MG63 (cell line): ENCODE measurements around the gene ZNF277. TPM values are rescaled to one million over a fixed set of nuclear protein-coding genes. Genes with fewer than 3 reads are reported as not detected.

ENCODE experiments used
- DNase-seq: peaks from one replicate; pipeline ENCODE4 v3.0.0-alpha.2; 2020
- H3K27me3 ChIP-seq: fragments of 250-450 bp; sonication (Bioruptor Pico); 2 replicates; pipeline ENCODE4 v1.5.1; 2020; ENCODE audit warnings: mild to moderate bottlenecking, moderate library complexity
- H3K36me3 ChIP-seq: fragments of 250-450 bp; sonication (Bioruptor Pico); 2 replicates; pipeline ENCODE4 v1.5.1; 2020; ENCODE audit warnings: mild to moderate bottlenecking, moderate library complexity
- H3K4me3 ChIP-seq: fragments of 250-450 bp; sonication (Bioruptor Pico); 2 replicates; pipeline ENCODE4 v1.5.1; 2020; ENCODE audit warnings: mild to moderate bottlenecking, moderate library complexity
- H3K9me3 ChIP-seq: fragments of 250-450 bp; sonication (Bioruptor Pico); 2 replicates; pipeline ENCODE4 v1.5.1; 2020; ENCODE audit warnings: mild to moderate bottlenecking, moderate library complexity
- total RNA-seq: library from RNA; depleted of rRNA; stranded (reverse); fragments of >200 nt; shearing (Covaris generic); gene quantifications from 2 replicates; pipeline ENCODE4 v1.2.3, GENCODE V29; 2014; ENCODE audit warnings: low replicate concordance

Gene ZNF277
- total RNA-seq, 1 experiment from 2014 or later, result 5.8 TPM

- DNase-seq, result no peak
- no peaks in the 10 kb centered on the region for H3K36me3 ChIP-seq
- no peaks in the 10 kb centered on the region for H3K9me3 ChIP-seq
- no peak overlapping the region for H3K4me3 ChIP-seq
- no peaks in the 10 kb centered on the region for H3K27me3 ChIP-seq
These were observed 130.6 kb downstream of the ZNF277 start for GRCh38 chr7:112336936-112337576.

DNA sequence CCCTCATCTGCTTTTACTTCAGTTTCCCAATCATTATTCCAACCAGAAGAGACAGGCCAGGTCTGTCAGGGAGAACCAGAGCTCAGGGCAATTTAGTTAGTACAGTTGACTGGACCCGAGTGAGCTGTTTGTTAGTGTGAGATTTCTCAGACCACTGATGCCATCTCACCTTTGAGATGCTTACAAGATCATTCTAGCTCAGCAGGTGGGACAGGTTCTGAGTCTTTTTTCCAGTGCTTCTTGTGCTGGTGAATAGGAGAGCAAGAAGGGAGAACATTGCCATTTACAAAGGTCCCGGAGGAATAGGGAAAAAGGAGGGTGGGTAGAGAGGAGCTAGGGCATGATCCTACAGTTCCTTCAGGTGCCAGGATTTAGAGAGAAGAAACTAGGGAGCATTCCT lies 131.4 kb downstream of the ZNF277 start:
- Histone ChIP-seq H3K27me3 (no peaks in the 10 kb centered on the region), H3K4me3 (no peak overlapping the region), H3K9me3 (no peaks in the 10 kb centered on the region), H3K36me3 (no peaks in the 10 kb centered on the region)
- no peak for DNase-seq

GRCh38 chr7:112338786-112339185 lies 132.3 kb downstream of the ZNF277 start:
- H3K36me3 ChIP-seq, result no peaks in the 10 kb centered on the region
- H3K4me3 ChIP-seq, result no peak overlapping the region
- H3K27me3 ChIP-seq, result no peaks in the 10 kb centered on the region
- no peaks in the 10 kb centered on the region for H3K9me3 ChIP-seq
- no peak for DNase-seq

- H3K4me3 ChIP-seq, result no peak overlapping the region
- no peaks in the 10 kb centered on the region for H3K27me3 ChIP-seq
- DNase-seq, result no peak
- no peaks in the 10 kb centered on the region for H3K36me3 ChIP-seq
- no peaks in the 10 kb centered on the region for H3K9me3 ChIP-seq
These were observed 135.0 kb downstream of the ZNF277 start for GRCh38 chr7:112341464-112341863.

DNA sequence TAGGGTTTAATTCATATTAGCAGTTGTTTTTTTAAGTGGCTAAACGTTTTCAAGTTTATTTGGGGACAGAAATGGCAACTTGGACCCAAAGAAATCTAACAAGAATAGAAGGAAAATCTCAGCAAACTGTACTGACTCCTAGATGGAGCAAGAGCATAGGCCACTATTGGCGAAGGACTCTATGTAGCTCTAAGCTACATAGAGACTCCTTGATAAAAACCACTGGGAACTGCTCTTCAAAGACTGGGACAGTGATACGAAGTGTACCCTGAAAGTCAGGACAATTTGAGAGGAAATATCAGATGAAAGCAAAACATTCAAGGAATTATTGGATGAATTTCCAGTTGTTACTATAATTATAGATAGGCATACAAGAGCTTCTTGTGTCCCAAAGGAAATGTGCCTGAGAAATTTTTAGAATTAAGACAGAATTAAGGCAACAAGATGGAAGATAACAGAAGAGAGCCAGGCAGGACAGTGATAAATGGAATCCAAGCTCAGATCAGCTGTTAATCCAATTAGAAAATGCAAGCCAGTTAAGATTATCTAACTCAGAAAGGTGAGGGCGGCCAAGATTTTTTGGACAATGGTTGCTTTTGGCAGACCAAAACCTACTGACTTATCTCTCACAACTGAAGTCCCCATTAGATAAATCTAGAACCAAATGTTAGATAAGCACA lies 140.0 kb downstream of the ZNF277 start:
- no peak overlapping the region for H3K4me3 ChIP-seq
- no peaks in the 10 kb centered on the region for H3K36me3 ChIP-seq
- H3K27me3 ChIP-seq, result no peaks in the 10 kb centered on the region
- H3K9me3 ChIP-seq, result no peaks in the 10 kb centered on the region
- DNase-seq, result no peak

DNA sequence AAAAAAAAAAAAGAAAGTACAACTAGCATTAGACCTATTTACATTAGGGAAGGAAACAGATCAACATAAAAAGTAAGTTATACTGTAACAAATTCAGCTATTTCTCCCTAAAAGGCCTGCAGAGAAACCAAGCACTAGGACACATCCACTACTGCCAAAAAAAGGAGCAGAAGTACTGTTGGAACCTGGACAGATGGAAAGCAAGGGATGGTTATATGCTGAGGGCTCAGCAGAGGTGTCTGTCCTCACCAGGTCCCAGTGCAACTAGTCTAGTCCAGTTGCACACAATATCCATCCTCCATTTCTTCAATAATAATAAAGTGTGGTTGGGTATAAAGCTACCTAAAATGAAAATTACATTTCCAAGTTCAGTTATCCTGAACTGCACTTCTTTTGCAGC lies 140.6 kb downstream of the ZNF277 start:
- Histone ChIP-seq H3K4me3 (no peak overlapping the region), H3K9me3 (no peaks in the 10 kb centered on the region), H3K27me3 (no peaks in the 10 kb centered on the region), H3K36me3 (no peaks in the 10 kb centered on the region)
- DNase-seq, result no peak

GRCh38 chr7:112350585-112350984 lies 144.1 kb downstream of the ZNF277 start:
- Histone ChIP-seq H3K9me3 (no peaks in the 10 kb centered on the region), H3K36me3 (no peaks in the 10 kb centered on the region), H3K4me3 (no peak overlapping the region), H3K27me3 (no peaks in the 10 kb centered on the region)
- no peak for DNase-seq

GRCh38 chr7:112356596-112356995 lies 150.1 kb downstream of the ZNF277 start:
- Histone ChIP-seq H3K27me3 (no peaks in the 10 kb centered on the region), H3K36me3 (no peaks in the 10 kb centered on the region), H3K4me3 (no peak overlapping the region), H3K9me3 (no peaks in the 10 kb centered on the region)
- DNase-seq, result no peak

GRCh38 chr7:112357136-112357535 lies 150.6 kb downstream of the ZNF277 start:
- Histone ChIP-seq H3K4me3 (no peak overlapping the region), H3K36me3 (no peaks in the 10 kb centered on the region), H3K27me3 (no peaks in the 10 kb centered on the region), H3K9me3 (no peaks in the 10 kb centered on the region)
- no peak for DNase-seq

- H3K36me3 ChIP-seq, result no peaks in the 10 kb centered on the region
- H3K27me3 ChIP-seq, result no peaks in the 10 kb centered on the region
- no peak for DNase-seq
- H3K9me3 ChIP-seq, result no peaks in the 10 kb centered on the region
- no peak overlapping the region for H3K4me3 ChIP-seq
These were observed 152.0 kb downstream of the ZNF277 start for GRCh38 chr7:112358513-112358912.

- H3K36me3 ChIP-seq, result no peaks in the 10 kb centered on the region
- H3K27me3 ChIP-seq, result no peaks in the 10 kb centered on the region
- no peaks in the 10 kb centered on the region for H3K9me3 ChIP-seq
- no peak for DNase-seq
- no peak overlapping the region for H3K4me3 ChIP-seq
These were observed 152.6 kb downstream of the ZNF277 start for GRCh38 chr7:112359086-112359485.

GRCh38 chr7:112360681-112361080 lies 154.2 kb downstream of the ZNF277 start:
- Histone ChIP-seq H3K36me3 (no peaks in the 10 kb centered on the region), H3K4me3 (no peak overlapping the region), H3K27me3 (no peaks in the 10 kb centered on the region), H3K9me3 (no peaks in the 10 kb centered on the region)
- no peak for DNase-seq

DNA sequence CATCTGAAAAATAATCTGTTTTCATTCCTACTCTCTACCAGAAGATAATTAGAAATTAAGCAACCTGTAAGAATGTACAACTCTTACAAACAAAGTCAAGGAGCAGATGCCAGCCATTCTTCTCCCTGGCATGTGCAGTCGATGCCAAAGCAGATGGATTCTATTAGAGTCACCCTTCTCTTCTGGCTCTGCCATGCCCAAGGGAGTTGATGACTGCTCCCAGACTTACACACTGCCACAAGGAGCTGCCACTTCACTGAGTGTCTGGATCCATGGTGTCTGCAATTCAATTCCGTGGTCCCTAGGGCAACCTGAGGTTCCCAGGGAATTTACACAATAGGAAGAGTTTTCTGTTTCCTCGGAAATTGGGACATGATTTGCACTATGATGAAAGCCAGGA lies 154.7 kb downstream of the ZNF277 start:
- H3K27me3 ChIP-seq, result no peaks in the 10 kb centered on the region
- DNase-seq, result no peak
- no peaks in the 10 kb centered on the region for H3K36me3 ChIP-seq
- H3K9me3 ChIP-seq, result no peaks in the 10 kb centered on the region
- no peak overlapping the region for H3K4me3 ChIP-seq

DNA sequence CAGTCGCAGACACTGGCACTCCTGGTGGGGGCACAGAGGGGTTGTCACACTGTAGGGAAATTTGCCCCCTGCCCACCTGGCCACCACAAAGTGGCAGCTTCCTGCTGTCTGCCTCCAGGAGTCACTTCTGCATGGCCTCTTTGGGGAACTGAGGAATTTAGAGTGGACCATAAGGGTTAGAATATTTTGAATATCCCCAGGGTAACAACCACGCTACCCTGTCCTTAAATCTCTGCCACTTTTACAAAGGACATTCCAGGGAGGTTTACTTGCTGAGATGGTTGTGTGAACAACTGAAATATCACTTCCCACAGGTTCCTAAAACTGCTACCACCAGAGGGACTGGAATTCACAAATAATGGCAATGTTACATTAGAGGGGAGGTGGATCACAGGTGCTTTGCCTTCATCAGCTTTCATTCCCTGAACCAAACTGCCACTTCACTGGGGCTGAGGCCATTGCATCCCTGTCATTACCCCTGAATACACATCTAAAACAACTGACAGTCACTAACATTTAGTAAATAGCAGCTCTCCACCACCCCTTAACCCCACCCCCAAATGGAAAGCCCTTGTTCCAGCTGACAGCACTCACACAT lies 155.7 kb downstream of the ZNF277 start:
- Histone ChIP-seq H3K36me3 (no peaks in the 10 kb centered on the region), H3K27me3 (no peaks in the 10 kb centered on the region), H3K4me3 (no peak overlapping the region), H3K9me3 (no peaks in the 10 kb centered on the region)
- no peak for DNase-seq

- Histone ChIP-seq H3K27me3 (no peaks in the 10 kb centered on the region), H3K4me3 (no peak overlapping the region)
- DNase-seq, result no peak
These were observed 156.2 kb downstream of the ZNF277 start for GRCh38 chr7:112362731-112363131.

DNA sequence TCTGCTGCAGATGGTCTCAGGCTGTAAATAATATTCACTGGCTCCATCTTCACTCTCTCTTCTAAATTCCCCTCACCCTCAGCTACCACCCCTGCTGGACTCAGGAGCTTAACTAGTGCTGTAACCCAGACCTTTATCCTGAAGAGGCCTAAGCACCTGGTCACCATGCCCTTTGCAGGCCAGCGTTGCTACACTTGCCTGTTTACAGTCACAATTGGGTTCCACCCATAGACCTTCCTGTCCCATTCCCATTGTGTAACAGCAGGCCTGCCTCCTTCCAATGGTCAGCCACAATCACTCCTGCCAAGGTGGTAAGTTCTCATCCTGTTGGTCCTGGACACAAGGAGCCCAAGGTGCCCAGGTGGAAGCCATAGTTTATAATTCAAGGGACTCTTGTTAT lies 157.9 kb downstream of the ZNF277 start:
- H3K36me3 ChIP-seq, result no peaks in the 10 kb centered on the region
- H3K9me3 ChIP-seq, result no peaks in the 10 kb centered on the region
- no peak overlapping the region for H3K4me3 ChIP-seq
- no peaks in the 10 kb centered on the region for H3K27me3 ChIP-seq
- no peak for DNase-seq

More at GRCh38 chr7:112362731-112363131, 156.2 kb downstream of the ZNF277 start:
- Histone ChIP-seq H3K9me3 (no peaks in the 10 kb centered on the region), H3K36me3 (no peaks in the 10 kb centered on the region)

- Histone ChIP-seq H3K9me3 (no peaks in the 10 kb centered on the region), H3K36me3 (no peaks in the 10 kb centered on the region), H3K4me3 (no peak overlapping the region), H3K27me3 (no peaks in the 10 kb centered on the region)
- DNase-seq, result no peak
These were observed 159.1 kb downstream of the ZNF277 start for GRCh38 chr7:112365551-112365950.

DNA sequence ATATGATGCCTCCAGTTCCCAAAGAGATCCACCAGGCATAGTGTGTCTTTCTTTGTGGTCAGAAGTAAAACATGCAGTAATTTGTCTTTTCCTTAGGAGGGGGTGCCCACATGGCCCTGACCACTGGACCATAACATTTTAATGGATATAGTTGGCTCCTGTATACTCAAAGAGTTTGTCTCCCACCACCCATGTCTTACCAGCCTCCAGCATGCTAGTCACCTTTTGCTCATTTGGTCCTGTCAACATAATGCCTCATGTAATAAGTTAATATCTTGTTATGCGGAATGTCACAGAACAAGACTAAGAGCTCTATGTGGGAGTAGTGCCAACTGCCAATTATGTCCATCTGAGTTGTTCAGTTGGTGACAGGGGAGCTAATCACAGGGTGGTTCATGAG lies 160.4 kb downstream of the ZNF277 start:
- no peak overlapping the region for H3K4me3 ChIP-seq
- no peaks in the 10 kb centered on the region for H3K36me3 ChIP-seq
- no peaks in the 10 kb centered on the region for H3K9me3 ChIP-seq

More for the DNA sequence above, 160.4 kb downstream of the ZNF277 start:
- H3K27me3 ChIP-seq, result no peaks in the 10 kb centered on the region
- DNase-seq, result no peak
